HEK293T (cell line): ENCODE results near the gene DLG4.

Experiments
- ARNT ChIP-seq: fragments of 450-650 bp; IDR thresholded peaks from 2 replicates; pipeline ENCODE4 v1.6.1; 2017; ENCODE audit warnings: mild to moderate bottlenecking
- BHLHE40 ChIP-seq: fragments of 450-650 bp; IDR thresholded peaks from 2 replicates; pipeline ENCODE4 v1.6.1; 2016; ENCODE audit warnings: mild to moderate bottlenecking, moderate library complexity, borderline replicate concordance
- ELF4 ChIP-seq: fragments of 450-650 bp; IDR thresholded peaks from 2 replicates; pipeline ENCODE4 v1.6.1; 2017; ENCODE audit warnings: antibody characterized with exemption
- FOXK2 ChIP-seq: fragments of 450-650 bp; IDR thresholded peaks from 2 replicates; pipeline ENCODE4 v1.6.1; 2016; ENCODE audit warnings: mild to moderate bottlenecking
- L3MBTL2 ChIP-seq: fragments of 450-650 bp; conservative IDR thresholded peaks from 2 replicates; pipeline ENCODE4 v1.6.1; 2016; ENCODE audit warnings: mild to moderate bottlenecking
- NFRKB ChIP-seq: fragments of 450-650 bp; IDR thresholded peaks from 2 replicates; pipeline ENCODE4 v1.6.1; 2016; ENCODE audit warnings: mild to moderate bottlenecking, moderate library complexity
- SP1 ChIP-seq: fragments of 450-650 bp; IDR thresholded peaks from 2 replicates; pipeline ENCODE4 v1.6.1; 2017
- SUZ12 ChIP-seq: fragments of 450-650 bp; IDR thresholded peaks from 2 replicates; pipeline ENCODE4 v1.6.1; 2016; ENCODE audit warnings: mild to moderate bottlenecking
- TARDBP ChIP-seq: fragments of 450-650 bp; IDR thresholded peaks from 2 replicates; pipeline ENCODE4 v1.6.1; 2016
- ZNF384 ChIP-seq: fragments of 450-650 bp; IDR thresholded peaks from 2 replicates; pipeline ENCODE4 v1.6.1; 2016

DNA sequence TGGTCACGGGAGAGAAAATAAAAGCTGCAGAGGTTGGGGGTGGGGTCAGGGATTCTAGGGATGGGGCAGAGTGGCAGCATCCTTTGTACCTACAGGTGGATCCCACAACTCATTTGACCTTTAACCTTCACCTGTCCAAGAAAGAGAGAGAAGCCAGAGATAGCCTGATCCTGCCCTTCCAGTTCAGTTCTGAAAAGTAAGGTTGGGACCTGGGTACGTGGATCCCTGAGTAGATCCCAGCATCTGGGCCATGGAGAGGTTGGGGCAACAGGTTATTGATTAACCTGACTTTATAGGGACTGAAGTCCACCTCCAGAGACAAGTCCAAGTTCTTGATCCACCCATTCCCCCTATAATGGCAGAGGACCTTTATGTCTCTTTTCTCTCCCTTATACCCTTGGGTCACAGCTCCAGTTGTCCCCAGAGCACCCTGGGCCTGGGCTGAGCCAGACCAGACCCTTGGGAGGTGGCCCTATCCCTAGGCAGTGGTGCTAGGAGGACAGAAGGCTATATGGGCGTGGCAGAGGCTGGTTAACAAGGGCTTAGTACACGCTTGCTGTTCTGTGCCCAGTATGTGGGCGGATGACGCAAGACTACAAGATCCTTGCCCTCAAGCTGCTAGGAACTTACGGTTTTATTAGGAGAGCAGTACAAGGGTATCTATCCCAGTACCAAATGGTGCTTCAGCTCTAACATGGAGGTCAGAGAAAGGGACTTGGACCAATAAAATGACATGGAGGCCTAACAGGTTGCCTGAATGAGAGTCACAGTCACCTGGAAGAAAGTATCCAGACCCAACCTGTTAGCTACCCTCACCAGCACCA, 39.3 kb upstream of the DLG4 start:
- TF ChIP-seq NFRKB, result no peak
- no peak for TF ChIP-seq BHLHE40
- no peak for TF ChIP-seq L3MBTL2
- TF ChIP-seq ARNT, result no peak
- TF ChIP-seq FOXK2, result no peak
- TF ChIP-seq TARDBP, result no peak
- no peak for TF ChIP-seq ZNF384
- TF ChIP-seq SUZ12, result no peak
- TF ChIP-seq ELF4, result no peak
- no peak for TF ChIP-seq SP1
